Kidney (tissue), 14 donors: ENCODE data around the gene LPAR3. TPM values are rescaled to one million over a fixed set of nuclear protein-coding genes. Genes with fewer than 3 reads are reported as not detected.

ENCODE experiments used
- DNase-seq, 5 donors: peaks; one replicate each; pipeline ENCODE4 v3.0.0-alpha.2; 2013 to 2020
- FAIRE-seq: peaks from 2 replicates; lab custom pipeline; 2012; peaks lifted over from hg19 to GRCh38; lab: Jason Lieb, UNC
- H3K27ac ChIP-seq, 2 donors: one replicate each; pipeline ENCODE4 v1.7.0; 2013; ENCODE audit warnings: low read depth in 2 of 2, low read length in 2 of 2, inconsistent platforms in 1 of 2
- H3K27me3 ChIP-seq: one replicate; pipeline ENCODE4 v1.7.1; 2013; ENCODE audit warnings: low read length, inconsistent platforms; ENCODE audit not compliant: control insufficient read depth, insufficient read depth
- H3K36me3 ChIP-seq, 3 donors: one replicate each; pipeline versions ENCODE4 v1.7.0 to v1.7.1; 2013; ENCODE audit warnings: low read length in 3 of 3, control low read depth in 1 of 3, inconsistent platforms in 1 of 3; ENCODE audit not compliant: insufficient read depth in 3 of 3, control insufficient read depth in 2 of 3
- H3K4me1 ChIP-seq, 3 donors: one replicate each; pipeline versions ENCODE4 v1.7.0 to v1.7.1; 2013; ENCODE audit warnings: low read length in 3 of 3, inconsistent platforms in 1 of 3, low read depth in 1 of 3; ENCODE audit not compliant: control insufficient read depth in 2 of 3, insufficient read depth in 2 of 3
- H3K4me3 ChIP-seq, 3 donors: one replicate each; pipeline versions ENCODE4 v1.7.0 to v1.8.1; 2013; ENCODE audit warnings: low read length in 3 of 3, control low read depth in 1 of 3, inconsistent platforms in 1 of 3
- H3K9ac ChIP-seq, 3 donors: one replicate each; pipeline versions ENCODE4 v1.7.0 to v1.7.1; 2013; ENCODE audit warnings: low read length in 3 of 3, control low read depth in 1 of 3, inconsistent platforms in 1 of 3
- H3K9me3 ChIP-seq, 3 donors: one replicate each; pipeline versions ENCODE4 v1.7.0 to v1.7.1; 2013; ENCODE audit warnings: low read length in 3 of 3, control low read depth in 1 of 3, inconsistent platforms in 1 of 3; ENCODE audit not compliant: control insufficient read depth in 2 of 3, insufficient read depth in 1 of 3
- CTCF ChIP-seq: IDR thresholded peaks from 3 replicates; pipeline ENCODE4 v1.5.1; 2012; ENCODE audit warnings: mild to moderate bottlenecking, moderate library complexity, borderline replicate concordance; ENCODE audit not compliant: insufficient read depth; ENCODE audit errors: extremely low read depth
- intact Hi-C: fragments of 100-400 bp; cut with DNase I; formaldehyde crosslinking; loops from one replicate; pipeline ENCODE4 v1.11.1; 2022
- polyA plus RNA-seq: library from polyadenylated mRNA; stranded (reverse); fragments of 350-450 nt; fragmentation: Illumina TruSeq; extraction: RNeasy Lipid Tissue Mini Kit (QIAGEN cat#74804); gene quantifications from one replicate; pipeline ENCODE4 v1.2.3, GENCODE V29; 2014; ENCODE audit warnings: low read depth, low replicate concordance; ENCODE audit not compliant: insufficient read depth
- total RNA-seq: library from RNA; stranded (reverse); fragmentation: NEBNext Ultra II Directional; extraction: Animal tissue kit (Norgen Biotek cat#: 25700); gene quantifications from one replicate; pipeline ENCODE4 v1.2.1, GENCODE V29; 2021
- donor health status: control.
- donor health status: control.
- donor health status: control.
- donor health status: control.
- donor health status: control.
- donor health status: DM: yes; HTN: yes; CAD: no.
- donor health status: Normal renal cell carcinoma (clear cell type).

LPAR3 gene
- total and polyA plus RNA-seq, 2 donors from 2014 or later, result 0.22 TPM; not detected in 1

- no peak overlapping the region for H3K4me3 ChIP-seq
Measured at GRCh38 chr1:84870591-84870990, 22.4 kb downstream of the LPAR3 start.

GRCh38 chr1:84869720-84870119, 23.3 kb downstream of the LPAR3 start:
- no peak for TF ChIP-seq CTCF
- Histone ChIP-seq H3K4me3 (no peak overlapping the region), H3K9ac (no peak overlapping the region), H3K36me3 (no peaks in the 10 kb centered on the region), H3K27me3 (no peaks in the 10 kb centered on the region), H3K27ac (no peak overlapping the region), H3K4me1 (no peaks in the 10 kb centered on the region), H3K9me3 (no peaks in the 10 kb centered on the region)
- DNase-seq (no peak), FAIRE-seq (no peak)
- intact Hi-C loops, result no loop called here

More at GRCh38 chr1:84870591-84870990, 22.4 kb downstream of the LPAR3 start:
- Histone ChIP-seq H3K4me1 (no peaks in the 10 kb centered on the region), H3K27ac (no peak overlapping the region), H3K36me3 (no peaks in the 10 kb centered on the region), H3K27me3 (no peaks in the 10 kb centered on the region), H3K9me3 (no peaks in the 10 kb centered on the region), H3K9ac (no peak overlapping the region)
- TF ChIP-seq CTCF, result no peak
- intact Hi-C loops, result no loop called here
- FAIRE-seq (no peak), DNase-seq (no peak)

- FAIRE-seq (no peak), DNase-seq (no peak)
- Histone ChIP-seq H3K9me3 (no peaks in the 10 kb centered on the region), H3K27me3 (no peaks in the 10 kb centered on the region), H3K27ac (no peak overlapping the region), H3K4me1 (no peaks in the 10 kb centered on the region), H3K36me3 (no peaks in the 10 kb centered on the region), H3K4me3 (no peak overlapping the region), H3K9ac (no peak overlapping the region)
- TF ChIP-seq CTCF, result no peak
- intact Hi-C loops, result no loop called here
Measured at GRCh38 chr1:84862810-84863251, 30.2 kb downstream of the LPAR3 start.
